Caco-2 (cell line): ENCODE measurements around the gene ABHD5. TPM values are rescaled to one million over a fixed set of nuclear protein-coding genes. Genes with fewer than 3 reads are reported as not detected.
"Not testable (repeated sequence)": the region's sequence is repeated elsewhere in the genome, so short reads cannot be mapped to it uniquely, and the experiment has no call there.

ENCODE experiments used
- BruUV-seq: library from RNA; stranded (reverse); fragments of 400-500 nt; replicated peaks from 2 replicates; lab custom pipeline; 2021; lab: Mats Ljungman, UMichigan
- CTCF ChIA-PET: fragments of 300-600 bp; sonication (Branson Sonifier 250); formaldehyde crosslinking; loops from one replicate; lab custom pipeline; 2022; ENCODE audit warnings: antibody characterized with exemption; lab: Charles Lee
- POLR2A ChIA-PET: fragments of 300-600 bp; sonication (Branson Sonifier 250); formaldehyde crosslinking; loops from one replicate; lab custom pipeline; 2022; ENCODE audit warnings: antibody characterized with exemption; lab: Charles Lee
- DNase-seq, 2 experiments: peaks; one replicate each; pipeline versions ENCODE4 v3.0.0 to v3.0.0-alpha.2; 2020 to 2022
- H3K27me3 ChIP-seq: replicated peaks from 2 replicates; pipeline ENCODE4 v1.6.0; 2011; ENCODE audit warnings: low read length; ENCODE audit not compliant: control insufficient read depth, insufficient read depth
- H3K36me3 ChIP-seq: 2 replicates; pipeline ENCODE4 v1.5.1; 2011; ENCODE audit warnings: low read length; ENCODE audit not compliant: control insufficient read depth, insufficient read depth
- H3K4me1 ChIP-seq: fragments of 250-450 bp; sonication (Bioruptor Pico); 2 replicates; pipeline ENCODE4 v1.5.1; 2020; ENCODE audit warnings: mild to moderate bottlenecking
- H3K4me3 ChIP-seq: 2 replicates; pipeline ENCODE4 v1.5.1; 2011; ENCODE audit warnings: low read depth, mild to moderate bottlenecking, control low read depth, low read length
- H3K9me3 ChIP-seq: fragments of 250-450 bp; sonication (Bioruptor Pico); 2 replicates; pipeline ENCODE4 v1.5.1; 2020; ENCODE audit warnings: mild to moderate bottlenecking, moderate library complexity
- H3K27ac Mint-ChIP-seq: one replicate; pipeline ENCODE4 v1.8.0; 2022; ENCODE audit warnings: mixed read lengths; ENCODE audit not compliant: unreplicated experiment
- H3K27me3 Mint-ChIP-seq: one replicate; pipeline ENCODE4 v1.8.0; 2022; ENCODE audit warnings: mixed read lengths; ENCODE audit not compliant: insufficient read depth, unreplicated experiment
- H3K36me3 Mint-ChIP-seq: one replicate; pipeline ENCODE4 v1.8.0; 2022; ENCODE audit warnings: mild to moderate bottlenecking, mixed read lengths; ENCODE audit not compliant: insufficient read depth, unreplicated experiment
- H3K4me1 Mint-ChIP-seq: one replicate; pipeline ENCODE4 v1.8.0; 2022; ENCODE audit warnings: low read depth, mixed read lengths; ENCODE audit not compliant: unreplicated experiment
- H3K4me3 Mint-ChIP-seq: one replicate; pipeline ENCODE4 v1.8.0; 2022; ENCODE audit warnings: mild to moderate bottlenecking, moderate library complexity, mixed read lengths; ENCODE audit not compliant: unreplicated experiment
- H3K9me3 Mint-ChIP-seq: one replicate; pipeline ENCODE4 v1.8.0; 2022; ENCODE audit warnings: mixed read lengths; ENCODE audit not compliant: unreplicated experiment
- intact Hi-C: fragments of 100-400 bp; cut with micrococcal nuclease; formaldehyde crosslinking; loops from one replicate; pipeline ENCODE4 v1.10.0; 2022; ENCODE audit not compliant: unreplicated experiment
- total RNA-seq: library from RNA; stranded (reverse); gene quantifications from 2 replicates; pipeline ENCODE4 v1.2.3, GENCODE V29; 2022
- TF ChIP-seq, protein P1 (sequence below), 2 experiments: fragments of 200-600 bp in 1 of 2; IDR thresholded peaks; 1 replicate in 1 of 2; 2 replicates in 1 of 2; pipeline versions ENCODE4 v1.5.1 to v1.8.0; 2011 to 2022; ENCODE audit warnings: antibody characterized with exemption in 1 of 2, control low read depth in 1 of 2, inconsistent platforms in 1 of 2, low read depth in 1 of 2, low read length in 1 of 2, mild to moderate bottlenecking in 1 of 2, moderate library complexity in 1 of 2; ENCODE audit not compliant: insufficient read depth in 1 of 2, severe bottlenecking in 1 of 2, unreplicated experiment in 1 of 2

ABHD5 gene
- total RNA-seq, 1 experiment from 2014 or later = 12.3 TPM

DNA sequence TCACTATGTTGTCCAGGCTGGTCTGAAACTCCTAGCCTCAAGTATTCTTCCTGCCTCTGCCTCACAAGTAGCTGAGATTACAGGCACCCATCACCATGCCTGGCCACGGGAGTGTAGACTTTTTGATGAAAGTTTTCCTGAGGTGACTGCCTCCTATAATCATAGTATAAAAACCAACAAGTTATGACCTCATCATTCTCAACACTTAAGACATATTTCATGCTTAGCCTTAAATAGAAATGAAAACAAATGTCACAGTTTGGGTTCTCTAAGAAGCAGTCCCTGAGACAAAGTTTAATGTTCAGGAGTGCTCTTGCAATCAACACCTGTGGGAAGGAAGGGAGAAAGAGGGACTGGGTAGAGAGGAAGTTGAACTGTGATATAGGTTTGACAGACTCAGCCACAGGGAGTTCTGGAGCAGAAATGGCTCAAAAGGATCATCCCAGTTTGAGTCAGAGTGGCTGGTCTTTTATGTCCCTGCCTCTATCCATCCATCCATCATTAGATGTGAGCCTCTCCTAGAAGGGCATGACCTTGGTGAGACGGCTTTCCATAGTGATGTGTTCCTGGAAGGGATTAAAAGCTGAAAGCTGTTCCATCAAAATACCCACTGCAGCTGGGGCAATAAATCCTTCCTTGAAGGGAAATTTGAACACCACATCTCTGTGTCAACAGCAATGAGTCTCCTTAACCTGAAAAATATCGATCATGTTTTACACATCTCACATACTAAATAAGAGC lies 16.2 kb upstream of the ABHD5 start:
- H3K27ac Mint-ChIP-seq = no peak overlapping the region
- no peak for DNase-seq
- no peak overlapping the region for H3K4me3 ChIP-seq
- no peaks in the 10 kb centered on the region for H3K36me3 Mint-ChIP-seq
- BruUV-seq = no TSS peak
- H3K4me1 Mint-ChIP-seq = no peaks in the 10 kb centered on the region
- H3K9me3 ChIP-seq = no peaks in the 10 kb centered on the region
- TF ChIP-seq, protein P1, sequence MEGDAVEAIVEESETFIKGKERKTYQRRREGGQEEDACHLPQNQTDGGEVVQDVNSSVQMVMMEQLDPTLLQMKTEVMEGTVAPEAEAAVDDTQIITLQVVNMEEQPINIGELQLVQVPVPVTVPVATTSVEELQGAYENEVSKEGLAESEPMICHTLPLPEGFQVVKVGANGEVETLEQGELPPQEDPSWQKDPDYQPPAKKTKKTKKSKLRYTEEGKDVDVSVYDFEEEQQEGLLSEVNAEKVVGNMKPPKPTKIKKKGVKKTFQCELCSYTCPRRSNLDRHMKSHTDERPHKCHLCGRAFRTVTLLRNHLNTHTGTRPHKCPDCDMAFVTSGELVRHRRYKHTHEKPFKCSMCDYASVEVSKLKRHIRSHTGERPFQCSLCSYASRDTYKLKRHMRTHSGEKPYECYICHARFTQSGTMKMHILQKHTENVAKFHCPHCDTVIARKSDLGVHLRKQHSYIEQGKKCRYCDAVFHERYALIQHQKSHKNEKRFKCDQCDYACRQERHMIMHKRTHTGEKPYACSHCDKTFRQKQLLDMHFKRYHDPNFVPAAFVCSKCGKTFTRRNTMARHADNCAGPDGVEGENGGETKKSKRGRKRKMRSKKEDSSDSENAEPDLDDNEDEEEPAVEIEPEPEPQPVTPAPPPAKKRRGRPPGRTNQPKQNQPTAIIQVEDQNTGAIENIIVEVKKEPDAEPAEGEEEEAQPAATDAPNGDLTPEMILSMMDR (IDR thresholded peaks at IDR 0.05; ENCODE audit: insufficient read depth in 1 of 2, low read depth in 1 of 2, low read length in 1 of 2, severe bottlenecking in 1 of 2, unreplicated experiment in 1 of 2) = no peak
- intact Hi-C loops = no loop called here
- ChIA-PET POLR2A (interaction anchor here (0.6 kb wide), 1 partner anchor 53 kb away, joined by 6 read pairs; the partner anchor contains the start of gene ANO10), CTCF (no interaction called here)
- no peaks in the 10 kb centered on the region for H3K36me3 ChIP-seq
- no peaks in the 10 kb centered on the region for H3K27me3 Mint-ChIP-seq
- no peaks in the 10 kb centered on the region for H3K27me3 ChIP-seq
- H3K9me3 Mint-ChIP-seq = no peaks in the 10 kb centered on the region
- H3K4me1 ChIP-seq = peaks cover 9% of the 10 kb centered on the region
- no peak overlapping the region for H3K4me3 Mint-ChIP-seq

DNA sequence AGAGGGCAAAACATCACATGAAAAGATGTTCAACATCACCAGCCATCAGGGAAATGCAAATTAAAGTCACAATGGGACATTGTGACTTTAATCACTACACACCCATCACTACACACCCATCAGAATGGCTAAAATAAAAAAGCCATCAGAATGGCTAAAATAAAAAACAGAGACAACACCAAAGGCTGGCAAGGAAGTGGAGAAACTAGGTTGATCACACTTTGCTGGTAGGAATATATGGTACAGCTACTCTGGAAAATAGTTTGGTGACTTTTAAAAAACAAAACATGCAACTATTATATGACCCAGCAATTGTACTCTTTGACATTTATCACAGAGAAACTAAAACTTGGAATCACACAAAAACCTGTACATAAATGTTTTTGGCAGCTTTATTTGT lies 15.1 kb upstream of the ABHD5 start:
- Histone ChIP-seq H3K36me3 (no peaks in the 10 kb centered on the region), H3K9me3 (no peaks in the 10 kb centered on the region), H3K27me3 (no peaks in the 10 kb centered on the region), H3K4me1 (peaks cover 9% of the 10 kb centered on the region), H3K4me3 (no peak overlapping the region)
- TF ChIP-seq, protein P1 (IDR thresholded peaks at IDR 0.05; ENCODE audit: insufficient read depth in 1 of 2, low read depth in 1 of 2, low read length in 1 of 2, severe bottlenecking in 1 of 2, unreplicated experiment in 1 of 2) = no peak
- no peaks in the 10 kb centered on the region for H3K4me1 Mint-ChIP-seq
- no peaks in the 10 kb centered on the region for H3K36me3 Mint-ChIP-seq
- H3K9me3 Mint-ChIP-seq = no peaks in the 10 kb centered on the region
- no TSS peak for BruUV-seq
- no peak for DNase-seq
- POLR2A ChIA-PET = no interaction called here
- CTCF ChIA-PET = no interaction called here
- no peak overlapping the region for H3K27ac Mint-ChIP-seq
- intact Hi-C loops = no loop called here
- H3K4me3 Mint-ChIP-seq = no peak overlapping the region
- no peaks in the 10 kb centered on the region for H3K27me3 Mint-ChIP-seq

DNA sequence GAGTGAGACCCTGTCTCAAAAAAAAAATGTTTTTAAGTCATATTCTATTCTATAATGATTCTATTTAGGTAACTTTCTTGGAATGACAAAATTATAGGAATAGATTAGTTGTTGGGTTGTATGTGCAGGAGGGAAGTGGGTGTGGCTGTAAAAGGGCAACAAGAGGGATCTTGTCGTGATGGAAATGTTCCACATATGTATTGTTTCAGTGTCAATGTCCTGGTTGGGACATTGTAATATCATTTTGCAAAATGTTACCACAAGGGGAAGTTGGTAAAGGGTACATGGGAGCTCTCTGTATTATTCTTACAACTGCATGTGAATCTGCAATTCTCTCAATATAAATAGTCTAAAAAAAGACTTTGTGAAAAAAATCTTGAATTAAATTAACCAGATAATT lies 14.3 kb upstream of the ABHD5 start:
- Histone ChIP-seq H3K36me3 (no peaks in the 10 kb centered on the region), H3K4me3 (no peak overlapping the region), H3K27me3 (no peaks in the 10 kb centered on the region), H3K4me1 (peaks cover 9% of the 10 kb centered on the region), H3K9me3 (no peaks in the 10 kb centered on the region)
- H3K36me3 Mint-ChIP-seq = no peaks in the 10 kb centered on the region
- H3K27ac Mint-ChIP-seq = no peak overlapping the region
- POLR2A ChIA-PET = no interaction called here
- BruUV-seq = no TSS peak
- H3K9me3 Mint-ChIP-seq = no peaks in the 10 kb centered on the region
- intact Hi-C loops = no loop called here
- CTCF ChIA-PET = no interaction called here
- TF ChIP-seq, protein P1 (IDR thresholded peaks at IDR 0.05; ENCODE audit: insufficient read depth in 1 of 2, low read depth in 1 of 2, low read length in 1 of 2, severe bottlenecking in 1 of 2, unreplicated experiment in 1 of 2) = no peak
- no peaks in the 10 kb centered on the region for H3K4me1 Mint-ChIP-seq
- no peak overlapping the region for H3K4me3 Mint-ChIP-seq
- DNase-seq = no peak
- H3K27me3 Mint-ChIP-seq = no peaks in the 10 kb centered on the region

DNA sequence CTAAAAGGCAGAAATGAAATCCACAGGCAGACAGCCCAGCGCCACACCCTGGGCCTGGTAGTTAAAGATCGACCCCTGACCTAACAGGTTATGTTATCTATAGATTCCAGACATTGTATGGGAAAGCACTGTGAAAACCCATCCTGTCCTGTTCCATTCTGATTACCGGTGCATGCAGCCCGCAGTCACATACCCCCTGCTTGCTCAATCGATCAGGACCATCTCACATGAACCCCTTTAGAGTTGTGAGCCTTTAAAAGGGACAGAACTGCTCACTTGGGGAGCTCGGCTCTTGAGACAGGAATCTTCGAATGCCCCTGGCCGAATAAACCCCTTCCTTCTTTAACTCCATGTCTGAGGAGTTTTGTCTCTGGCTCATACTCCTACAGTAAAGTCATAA lies 12.4 kb upstream of the ABHD5 start:
- H3K9me3 Mint-ChIP-seq, H3K27me3 Mint-ChIP-seq, H3K4me1 ChIP-seq, BruUV-seq, intact Hi-C loops, H3K27ac Mint-ChIP-seq, CTCF ChIA-PET, H3K36me3 Mint-ChIP-seq, DNase-seq, H3K9me3 ChIP-seq, H3K36me3 ChIP-seq, H3K27me3 ChIP-seq, H3K4me3 Mint-ChIP-seq, POLR2A ChIA-PET, H3K4me3 ChIP-seq, H3K4me1 Mint-ChIP-seq: not testable (repeated sequence)

DNA sequence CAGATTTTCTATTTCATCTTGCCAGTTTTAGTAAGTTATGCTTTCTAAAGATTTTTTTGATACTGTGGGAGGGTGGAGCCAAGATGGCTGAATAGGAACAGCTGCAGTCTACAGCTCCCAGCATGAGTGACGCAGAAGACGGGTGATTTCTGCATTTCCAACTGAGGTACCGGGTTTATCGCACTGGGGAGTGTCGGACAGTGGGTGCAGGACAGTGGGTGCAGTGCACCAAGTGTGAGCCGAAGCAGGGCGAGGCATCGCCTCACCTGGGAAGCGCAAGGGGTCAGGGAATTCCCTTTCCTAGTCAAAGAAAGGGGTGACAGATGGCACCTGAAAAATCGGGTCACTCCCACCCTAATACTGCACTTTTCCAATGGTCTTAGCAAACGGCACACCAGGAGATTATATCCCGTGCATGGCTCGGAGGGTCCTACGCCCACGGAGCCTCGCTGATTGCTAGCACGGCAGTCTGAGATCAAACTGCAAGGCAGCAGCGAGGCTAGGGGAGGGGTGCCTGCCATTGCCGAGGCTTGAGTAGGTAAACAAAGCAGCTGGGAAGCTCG lies 11.8 kb upstream of the ABHD5 start:
- H3K9me3 Mint-ChIP-seq, intact Hi-C loops, BruUV-seq, POLR2A ChIA-PET, H3K36me3 ChIP-seq, H3K4me1 Mint-ChIP-seq, H3K4me3 ChIP-seq, H3K27ac Mint-ChIP-seq, H3K4me3 Mint-ChIP-seq, CTCF ChIA-PET, H3K27me3 ChIP-seq, H3K27me3 Mint-ChIP-seq, H3K9me3 ChIP-seq, DNase-seq, H3K4me1 ChIP-seq, H3K36me3 Mint-ChIP-seq: not testable (repeated sequence)
